Measurements from ENCODE around the gene WDR83.
"Not testable (repeated sequence)": the region's sequence is repeated elsewhere in the genome, so short reads cannot be mapped to it uniquely, and the experiment has no call there.

The WDR83 gene

GRCh38 chr19:12652219-12652618 is 14.4 kb upstream of the WDR83 start:
- in situ Hi-C loops (cut with MboI; ENCODE audit: low sequenced_read_pairs): loop anchor here (25.0 kb wide), 1 partner anchor 90 kb away; the partner anchor contains the start of gene ZNF564

- in situ Hi-C loops (cut with MboI; ENCODE audit: low sequenced_read_pairs): loop anchor here (25.0 kb wide), 1 partner anchor 93 kb away; the partner anchor contains the start of gene ZNF564
Measured at GRCh38 chr19:12655546-12655945, 11.1 kb upstream of the WDR83 start.

DNA sequence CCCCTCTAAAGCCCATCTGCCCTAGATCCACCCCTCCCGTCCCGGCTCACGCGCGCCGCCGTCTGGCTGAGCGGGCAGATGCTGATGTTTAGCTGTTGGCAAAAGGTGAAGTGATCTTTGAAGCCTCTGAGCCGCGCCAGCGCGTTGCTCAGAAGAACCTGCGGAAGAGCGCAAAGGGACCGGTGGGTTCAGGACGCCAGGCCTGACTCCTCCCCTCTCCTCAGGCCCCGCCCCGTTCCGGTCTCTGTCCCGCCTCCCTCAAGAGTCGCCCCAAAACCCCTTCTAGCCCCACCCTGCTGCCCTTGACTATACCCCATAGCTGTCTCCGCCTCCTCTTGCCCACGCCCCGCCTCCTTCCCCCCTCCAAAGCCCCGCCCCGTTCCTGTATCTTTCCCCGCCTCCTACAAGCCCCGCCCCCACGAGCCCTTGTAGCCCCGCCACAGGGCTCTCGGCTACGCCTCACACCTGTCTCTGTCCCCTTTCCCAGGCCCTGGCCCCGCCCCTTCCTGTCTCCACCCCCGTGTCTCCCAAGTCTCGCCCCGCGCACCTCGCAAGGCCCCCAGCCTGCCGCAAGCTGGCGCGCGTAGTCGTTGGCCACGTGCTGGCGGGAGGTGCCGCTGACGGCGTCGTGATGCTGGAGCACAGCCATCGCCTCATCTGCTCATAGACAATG is 9.6 kb upstream of the WDR83 start:
- in situ Hi-C loops (cut with MboI; ENCODE audit: low sequenced_read_pairs): loop anchor here (25.0 kb wide), 1 partner anchor 95 kb away; the partner anchor contains the start of gene ZNF564

DNA sequence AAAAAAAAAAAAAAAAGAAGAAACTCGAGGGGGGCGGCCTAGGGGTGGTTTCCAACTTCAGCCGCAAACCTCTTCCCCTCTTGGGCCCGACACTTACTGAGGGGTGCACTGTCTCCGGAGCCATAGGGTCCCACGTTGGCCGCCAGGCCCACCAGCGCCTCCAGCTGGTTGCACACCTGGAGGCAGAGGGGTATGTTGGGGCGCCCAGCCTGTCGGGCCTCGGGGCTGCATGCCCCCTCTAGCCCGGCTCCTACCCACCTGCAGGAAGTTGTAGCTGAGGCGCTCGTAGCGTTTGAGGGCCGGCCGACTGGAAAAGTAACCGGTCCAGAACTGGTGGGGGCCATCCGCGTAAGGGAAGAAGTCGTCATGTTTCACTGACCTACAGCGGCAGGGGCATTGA is 8.6 kb upstream of the WDR83 start:
- in situ Hi-C loops (cut with MboI; ENCODE audit: low sequenced_read_pairs): loop anchor here (25.0 kb wide), 1 partner anchor 96 kb away; the partner anchor contains the start of gene ZNF564

- in situ Hi-C loops (cut with MboI; ENCODE audit: low sequenced_read_pairs): loop anchor here (25.0 kb wide), 1 partner anchor 99 kb away; the partner anchor contains the start of gene ZNF564
Measured at GRCh38 chr19:12660980-12661379, 5.6 kb upstream of the WDR83 start.

DNA sequence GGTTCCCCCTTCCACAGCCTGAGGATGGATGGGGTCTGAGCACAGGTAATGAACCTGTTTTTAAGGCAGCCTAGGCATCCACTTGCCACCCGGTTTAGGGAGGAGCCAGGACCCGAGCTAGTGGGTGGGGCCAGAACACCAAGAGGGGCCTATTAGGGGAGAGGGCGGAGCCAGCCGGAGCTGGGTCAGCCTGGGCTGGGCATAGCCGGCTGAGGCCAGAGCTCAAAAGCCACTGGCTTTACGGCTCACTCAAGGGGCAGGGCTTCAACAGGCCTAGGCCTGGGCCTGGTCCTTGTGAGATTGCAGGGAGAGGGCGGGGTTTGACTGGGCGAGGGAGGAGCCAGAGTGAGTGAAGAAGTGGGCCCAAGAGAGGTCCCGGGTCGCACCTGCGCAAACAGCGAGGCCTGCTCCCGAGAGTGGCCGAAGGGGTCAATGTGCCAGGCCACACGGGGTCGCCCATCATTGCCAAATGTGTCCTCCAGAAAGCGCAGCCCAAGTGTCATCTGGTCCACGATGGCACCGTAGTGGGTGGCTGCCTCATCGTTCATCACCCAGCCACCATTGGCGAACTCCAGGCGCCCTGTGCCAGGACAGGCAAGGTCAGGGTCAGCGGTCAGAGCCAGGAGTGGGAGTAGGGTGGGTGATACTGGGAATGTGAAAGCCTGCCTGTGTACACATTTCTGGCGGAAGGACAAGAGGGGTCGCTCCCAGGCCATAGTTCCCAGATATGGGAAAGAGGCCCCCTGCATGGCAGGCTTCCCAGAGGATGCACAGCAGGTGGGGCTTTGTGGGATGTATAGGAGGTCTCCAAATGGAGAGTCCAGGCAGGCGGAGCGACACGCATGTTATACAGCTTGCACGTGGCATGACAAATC is 2.0 kb upstream of the WDR83 start:
- in situ Hi-C loops (cut with MboI; ENCODE audit: low sequenced_read_pairs): loop anchor here (25.0 kb wide), 1 partner anchor 102 kb away; the partner anchor contains the start of gene ZNF564

DNA sequence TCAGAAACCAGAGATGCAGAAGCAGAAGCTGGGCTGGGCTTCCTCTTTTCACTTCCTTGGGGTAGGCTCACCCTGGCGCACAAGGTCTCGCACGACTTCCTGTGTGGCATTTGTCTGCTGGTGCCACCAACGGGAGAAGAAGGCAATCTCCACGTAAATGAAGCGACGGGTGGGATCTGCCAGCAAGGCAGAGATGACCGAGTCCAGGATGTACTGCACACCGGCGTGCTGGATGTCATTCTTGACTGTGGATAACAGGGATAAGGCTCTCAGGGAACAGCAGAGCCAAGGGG is 1.4 kb upstream of the WDR83 start:
- in situ Hi-C loops (cut with MboI; ENCODE audit: low sequenced_read_pairs): loop anchor here (25.0 kb wide), 1 partner anchor 103 kb away; the partner anchor contains the start of gene ZNF564

- in situ Hi-C loops (cut with MboI; ENCODE audit: low sequenced_read_pairs): loop anchor here (25.0 kb wide), 1 partner anchor 103 kb away; the partner anchor contains the start of gene ZNF564
Measured at GRCh38 chr19:12665671-12666264, 839 bp upstream of the WDR83 start.

DNA sequence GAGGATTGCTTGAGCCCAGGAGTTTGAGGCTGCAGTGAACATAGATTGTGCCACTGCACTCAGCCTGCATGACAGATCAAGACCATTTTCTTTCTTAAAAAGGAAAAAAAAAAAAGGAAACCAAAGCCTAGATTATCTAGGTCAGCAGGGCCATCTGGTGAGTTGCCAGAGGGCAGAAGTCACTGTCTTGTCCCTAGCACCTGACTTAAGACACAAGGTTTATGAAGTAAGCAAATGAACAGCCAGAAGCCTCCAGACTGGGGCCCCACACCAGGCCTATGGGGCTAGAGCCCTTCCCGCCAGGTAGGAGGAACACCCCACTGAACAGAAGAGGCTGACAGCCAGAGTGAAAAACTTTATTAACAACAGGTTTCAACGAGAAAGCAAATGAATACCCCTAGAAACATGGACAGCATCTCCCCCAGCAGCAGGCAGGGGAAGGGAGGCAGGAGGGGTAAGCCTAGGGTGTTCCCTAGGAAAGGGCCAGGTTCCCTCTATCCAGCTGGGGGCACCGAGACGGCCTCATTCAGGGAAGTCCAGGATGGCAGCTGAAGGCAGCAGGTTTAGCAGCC is 1.2 kb downstream of the WDR83 start:
- in situ Hi-C loops (cut with MboI; ENCODE audit: low sequenced_read_pairs): loop anchor here (25.0 kb wide), 1 partner anchor 106 kb away; the partner anchor contains the start of gene ZNF564

DNA sequence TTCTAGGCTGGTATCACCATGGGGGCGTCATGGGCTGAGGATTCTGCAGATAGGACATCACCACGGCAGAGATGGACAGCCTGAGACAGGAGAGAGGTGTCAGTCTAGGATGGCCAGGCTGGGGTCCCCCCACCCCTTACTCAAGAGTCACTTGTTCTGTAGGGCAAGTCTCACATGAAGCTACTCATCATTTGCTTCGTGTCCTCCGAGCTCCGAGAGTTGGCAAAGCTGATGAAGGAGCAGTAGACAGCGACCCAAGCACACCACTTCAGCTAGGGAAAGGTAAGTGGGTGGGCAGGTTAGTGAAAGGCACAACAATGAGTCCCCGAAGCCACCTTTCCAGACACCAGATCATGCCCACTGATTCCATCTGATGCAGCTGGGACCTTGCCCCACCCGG is 1.7 kb downstream of the WDR83 start:
- in situ Hi-C loops (cut with MboI; ENCODE audit: low sequenced_read_pairs): loop anchor here (25.0 kb wide), 1 partner anchor 106 kb away; the partner anchor contains the start of gene ZNF564

DNA sequence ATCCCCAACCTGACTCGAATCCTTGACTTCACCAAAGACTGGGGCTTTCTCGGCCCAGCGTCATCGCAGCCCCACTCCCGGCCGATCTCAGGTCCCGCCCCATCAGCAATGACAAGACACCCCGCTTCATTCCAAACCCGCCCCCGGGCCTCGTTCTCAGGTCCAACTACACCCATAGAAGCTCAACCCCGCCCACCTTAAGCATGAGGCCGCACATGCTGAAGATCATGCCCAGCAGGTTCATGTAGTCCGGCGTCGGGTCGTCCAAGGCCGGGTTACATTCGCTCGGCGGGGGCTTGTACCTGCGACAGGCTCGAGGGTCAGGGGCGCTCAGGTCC is 2.3 kb downstream of the WDR83 start:
- in situ Hi-C loops (cut with MboI; ENCODE audit: low sequenced_read_pairs): loop anchor here (25.0 kb wide), 1 partner anchor 107 kb away; the partner anchor contains the start of gene ZNF564

DNA sequence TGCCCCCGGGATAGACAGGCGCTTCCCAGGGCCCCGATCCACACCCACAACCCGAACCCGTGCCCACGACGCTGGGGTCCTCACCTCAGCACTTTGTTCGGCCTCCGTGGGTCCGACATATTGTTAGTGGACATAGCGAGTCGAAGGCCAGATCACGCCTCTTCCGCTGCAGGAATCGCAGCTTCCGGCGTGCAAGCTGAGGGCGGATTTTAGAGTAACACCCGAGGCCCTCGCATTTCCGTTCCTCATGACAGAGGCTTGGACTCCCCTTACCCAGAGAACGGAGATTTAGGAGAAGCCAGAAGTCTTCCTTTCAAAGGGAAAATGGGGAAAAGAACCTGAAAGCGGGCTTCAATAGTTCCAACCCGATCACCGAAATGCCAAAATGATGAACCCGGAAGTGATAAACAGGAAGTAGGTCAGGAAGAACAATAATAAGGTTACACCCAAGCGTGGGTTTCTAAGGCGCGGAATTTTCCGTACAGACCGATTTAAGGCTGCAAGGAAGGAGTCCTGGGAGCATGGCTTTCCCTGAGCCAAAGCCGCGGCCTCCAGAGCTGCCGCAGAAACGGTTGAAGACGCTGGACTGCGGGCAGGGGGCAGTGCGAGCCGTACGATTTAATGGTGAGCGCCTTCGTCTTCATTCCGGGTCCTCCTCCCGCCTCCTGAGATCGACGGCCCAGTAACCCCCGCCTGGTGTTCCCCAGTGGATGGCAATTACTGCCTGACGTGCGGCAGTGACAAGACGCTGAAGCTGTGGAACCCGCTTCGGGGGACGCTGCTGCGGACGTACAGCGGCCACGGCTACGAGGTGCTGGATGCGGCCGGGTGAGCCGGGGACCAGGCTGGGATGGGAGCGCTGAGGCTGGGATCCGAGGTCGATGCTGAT is 2.9 kb downstream of the WDR83 start:
- in situ Hi-C loops (cut with MboI; ENCODE audit: low sequenced_read_pairs): loop anchor here (25.0 kb wide), 1 partner anchor 107 kb away; the partner anchor contains the start of gene ZNF564

- in situ Hi-C loops (cut with MboI; ENCODE audit: low sequenced_read_pairs): loop anchor here (25.0 kb wide), 1 partner anchor 108 kb away; the partner anchor contains the start of gene ZNF564
Measured at GRCh38 chr19:12670159-12670928, 3.7 kb downstream of the WDR83 start.

GRCh38 chr19:12672744-12673143 is 6.1 kb downstream of the WDR83 start:
- in situ Hi-C loops (cut with MboI; ENCODE audit: low sequenced_read_pairs): loop anchor here (25.0 kb wide), 1 partner anchor 110 kb away; the partner anchor contains the start of gene ZNF564

DNA sequence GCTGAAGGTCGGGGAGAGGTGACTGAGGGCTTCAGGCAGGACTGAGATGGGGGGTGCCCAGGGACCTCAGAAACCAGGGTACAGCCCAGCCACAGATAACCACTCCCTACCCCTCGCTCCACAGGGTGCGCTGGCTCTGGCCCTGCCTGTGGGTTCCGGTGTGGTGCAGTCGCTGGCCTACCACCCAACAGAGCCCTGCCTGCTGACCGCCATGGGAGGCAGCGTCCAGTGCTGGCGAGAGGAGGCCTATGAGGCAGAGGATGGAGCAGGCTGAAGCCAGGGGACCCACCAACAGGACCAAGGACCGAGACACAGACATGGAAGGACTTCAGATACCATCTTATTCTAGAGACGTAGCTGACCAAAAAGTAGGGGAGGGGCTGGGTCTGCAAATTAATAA is 8.8 kb downstream of the WDR83 start:
- in situ Hi-C loops (cut with MboI; ENCODE audit: low sequenced_read_pairs): no loop called here

GRCh38 chr19:12675940-12676339 is 9.3 kb downstream of the WDR83 start:
- in situ Hi-C loops (cut with MboI; ENCODE audit: low sequenced_read_pairs): no loop called here

DNA sequence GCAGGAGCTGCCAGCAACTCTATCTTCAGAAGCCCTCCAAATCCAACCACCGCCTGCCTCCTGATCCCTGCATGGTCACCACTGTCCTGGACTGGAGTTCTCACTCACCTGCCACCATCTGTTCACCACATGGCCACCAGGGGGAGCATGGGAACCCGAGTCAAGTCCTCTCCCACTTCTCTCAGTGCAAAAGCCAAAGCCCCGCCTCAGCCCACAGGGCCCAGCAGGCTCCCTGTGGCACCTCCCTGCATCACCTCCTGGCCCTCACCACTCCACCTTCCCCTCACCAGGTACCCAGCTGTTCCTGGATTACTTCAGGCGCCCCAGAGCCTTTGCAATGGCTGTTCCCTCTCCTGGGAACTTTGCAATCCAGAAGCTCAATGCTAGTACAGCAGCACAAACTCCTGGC is 9.8 kb downstream of the WDR83 start:
- in situ Hi-C loops (cut with MboI; ENCODE audit: low sequenced_read_pairs): no loop called here

DNA sequence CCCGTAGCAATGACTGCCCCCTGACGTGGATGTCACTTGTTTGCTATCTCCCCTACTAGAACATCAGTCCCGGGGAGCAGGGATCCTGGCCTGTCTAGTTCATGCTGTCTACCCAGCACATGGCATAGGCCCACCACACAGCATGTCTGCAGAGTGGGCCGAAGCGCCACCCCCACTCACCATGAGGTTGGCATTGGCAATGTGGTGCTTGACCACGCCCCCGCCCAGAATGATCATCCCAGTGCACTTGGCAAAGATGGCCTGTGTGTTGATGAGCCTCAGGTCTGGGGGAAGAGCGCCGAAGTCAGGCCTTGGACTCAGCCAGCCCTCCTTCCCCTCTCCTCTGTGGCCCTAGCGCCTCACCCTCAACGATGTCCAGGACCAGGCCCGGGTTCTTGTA is 10.3 kb downstream of the WDR83 start:
- in situ Hi-C loops (cut with MboI; ENCODE audit: low sequenced_read_pairs): no loop called here

DNA sequence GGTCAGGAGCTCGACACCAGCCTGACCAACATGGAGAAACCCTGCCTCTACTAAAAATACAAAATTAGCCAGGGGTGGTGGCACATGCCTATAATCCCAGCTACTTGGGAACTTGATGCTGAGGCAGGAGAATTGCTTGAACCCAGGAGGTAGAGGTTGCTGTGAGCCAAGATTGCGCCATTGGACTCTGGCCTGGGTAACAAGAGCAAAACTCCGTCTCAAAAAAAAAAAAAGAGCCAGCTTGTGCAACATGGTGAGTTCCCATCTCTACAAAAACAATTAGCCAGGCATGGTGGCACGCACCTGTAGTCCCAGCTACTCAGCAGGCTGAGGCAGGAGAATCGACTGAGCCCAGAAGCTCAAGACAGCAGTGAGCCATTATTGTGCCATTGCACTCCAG is 11.4 kb downstream of the WDR83 start:
- in situ Hi-C loops (cut with MboI; ENCODE audit: low sequenced_read_pairs): not testable (repeated sequence)

All from HL-60/S4 treated with retinoic acid at 250 ng/mL for 4 days and 3 days (cell line).